ENCODE results near the gene ZNF485.
"Not testable (repeated sequence)": the region's sequence is repeated elsewhere in the genome, so short reads cannot be mapped to it uniquely, and the experiment has no call there.

The ZNF485 gene

GRCh38 chr10:43574906-43575305 is 31.3 kb upstream of the ZNF485 start:
- H3K4me3 ChIP-seq (ENCODE audit: low read length), result peak overlapping the region; percentile 44
- TF ChIP-seq CTCF (IDR thresholded peaks at IDR 0.05; ENCODE audit: insufficient read depth, low read depth, low read length, missing control alignments), result no peak

GRCh38 chr10:43576062-43576461 is 30.2 kb upstream of the ZNF485 start:
- H3K4me3 ChIP-seq (ENCODE audit: low read length), result no peak overlapping the region
- no peak for TF ChIP-seq CTCF (IDR thresholded peaks at IDR 0.05; ENCODE audit: insufficient read depth, low read depth, low read length, missing control alignments)
- no peak for DNase-seq (ENCODE audit: low read depth)

More at GRCh38 chr10:43574906-43575305, 31.3 kb upstream of the ZNF485 start:
- no peak for DNase-seq (ENCODE audit: low read depth)

DNA sequence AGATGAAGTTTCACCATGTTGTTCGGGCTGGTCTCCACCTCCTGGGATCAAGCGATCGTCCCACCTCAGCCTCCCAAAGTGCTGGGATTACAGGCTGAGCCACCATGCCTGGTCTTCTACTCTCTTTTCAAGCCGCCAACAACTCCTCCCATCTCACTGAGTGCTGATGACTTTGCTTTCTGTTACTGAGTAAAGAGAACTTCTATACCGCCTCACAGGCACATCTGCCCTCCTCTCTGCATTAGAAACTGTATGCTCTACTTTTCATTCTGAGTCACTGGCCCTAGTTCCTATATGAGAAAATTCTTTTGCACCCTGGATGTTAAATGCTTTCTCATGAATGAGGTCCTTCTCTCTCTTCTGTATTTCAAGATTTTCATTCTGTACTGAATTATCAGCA is 29.7 kb upstream of the ZNF485 start:
- DNase-seq (ENCODE audit: low read depth), result no peak
- no peak for TF ChIP-seq CTCF (IDR thresholded peaks at IDR 0.05; ENCODE audit: insufficient read depth, low read depth, low read length, missing control alignments)
- H3K4me3 ChIP-seq (ENCODE audit: low read length), result no peak overlapping the region

GRCh38 chr10:43584051-43584450 is 22.2 kb upstream of the ZNF485 start:
- TF ChIP-seq CTCF (IDR thresholded peaks at IDR 0.05; ENCODE audit: insufficient read depth, low read depth, low read length, missing control alignments), result no peak
- H3K4me3 ChIP-seq (ENCODE audit: low read length), result no peak overlapping the region
- no peak for DNase-seq (ENCODE audit: low read depth)

GRCh38 chr10:43585046-43585445 is 21.2 kb upstream of the ZNF485 start:
- no peak for TF ChIP-seq CTCF (IDR thresholded peaks at IDR 0.05; ENCODE audit: insufficient read depth, low read depth, low read length, missing control alignments)
- DNase-seq (ENCODE audit: low read depth), result peak; percentile 14
- no peak overlapping the region for H3K4me3 ChIP-seq (ENCODE audit: low read length)

GRCh38 chr10:43585981-43586729 is 20.1 kb upstream of the ZNF485 start:
- TF ChIP-seq CTCF (IDR thresholded peaks at IDR 0.05; ENCODE audit: insufficient read depth, low read depth, low read length, missing control alignments), result no peak
- no peak for DNase-seq (ENCODE audit: low read depth)
- H3K4me3 ChIP-seq (ENCODE audit: low read length), result no peak overlapping the region

DNA sequence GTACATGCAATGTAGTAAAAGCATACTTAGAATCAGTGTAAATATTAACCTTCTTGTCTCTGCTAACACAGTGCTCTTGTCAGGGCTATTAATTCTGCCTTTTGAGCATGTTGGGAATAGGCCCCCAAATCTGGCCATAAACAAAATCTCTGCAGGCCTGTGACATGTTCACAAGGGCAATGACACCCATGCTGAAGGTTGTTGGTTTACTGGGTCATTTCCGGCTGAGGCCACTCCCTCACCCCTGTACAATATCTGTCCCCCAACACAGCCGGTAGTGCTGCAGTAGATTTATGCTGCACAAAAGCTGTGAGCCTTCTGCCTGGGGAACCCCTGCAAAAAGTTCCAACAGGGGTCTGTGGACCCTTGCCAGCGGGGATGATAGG is 19.5 kb upstream of the ZNF485 start:
- H3K4me3 ChIP-seq (ENCODE audit: low read length); DNase-seq (ENCODE audit: low read depth): not testable (repeated sequence)

Measured in epithelial cell of esophagus (primary cell).